DMS 273 (cell line): ENCODE results near the gene PCNT.
"Not testable (repeated sequence)": the region's sequence is repeated elsewhere in the genome, so short reads cannot be mapped to it uniquely, and the experiment has no call there.

Experiments used
- DNase-seq: peaks from one replicate; lab custom pipeline; 2025; ENCODE audit not compliant: unreplicated experiment; lab: John Stamatoyannopoulos, UW

The PCNT gene

GRCh38 chr21:46425041-46425440 is 101.1 kb downstream of the PCNT start:
- DNase-seq = no peak

DNA sequence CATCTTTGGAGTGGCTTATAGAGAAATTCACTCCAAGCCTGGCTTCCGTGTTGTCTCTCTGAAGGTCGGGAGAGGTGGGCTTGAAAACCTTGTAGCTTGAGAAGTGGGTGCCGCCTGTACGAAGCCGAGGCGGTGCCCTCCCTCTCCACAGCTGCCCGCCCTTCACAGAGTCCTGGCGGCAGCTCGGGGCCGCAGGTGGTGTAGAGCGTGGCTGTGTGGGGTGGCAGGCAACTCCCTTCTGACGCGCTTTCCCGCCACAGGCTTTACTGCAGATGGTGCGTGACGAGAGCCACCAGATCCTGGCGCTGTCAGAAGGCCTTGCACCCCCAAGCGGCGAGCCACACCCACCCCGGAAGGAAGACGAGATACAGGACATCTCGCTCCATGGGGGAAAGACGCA is 101.6 kb downstream of the PCNT start:
- DNase-seq = no peak

DNA sequence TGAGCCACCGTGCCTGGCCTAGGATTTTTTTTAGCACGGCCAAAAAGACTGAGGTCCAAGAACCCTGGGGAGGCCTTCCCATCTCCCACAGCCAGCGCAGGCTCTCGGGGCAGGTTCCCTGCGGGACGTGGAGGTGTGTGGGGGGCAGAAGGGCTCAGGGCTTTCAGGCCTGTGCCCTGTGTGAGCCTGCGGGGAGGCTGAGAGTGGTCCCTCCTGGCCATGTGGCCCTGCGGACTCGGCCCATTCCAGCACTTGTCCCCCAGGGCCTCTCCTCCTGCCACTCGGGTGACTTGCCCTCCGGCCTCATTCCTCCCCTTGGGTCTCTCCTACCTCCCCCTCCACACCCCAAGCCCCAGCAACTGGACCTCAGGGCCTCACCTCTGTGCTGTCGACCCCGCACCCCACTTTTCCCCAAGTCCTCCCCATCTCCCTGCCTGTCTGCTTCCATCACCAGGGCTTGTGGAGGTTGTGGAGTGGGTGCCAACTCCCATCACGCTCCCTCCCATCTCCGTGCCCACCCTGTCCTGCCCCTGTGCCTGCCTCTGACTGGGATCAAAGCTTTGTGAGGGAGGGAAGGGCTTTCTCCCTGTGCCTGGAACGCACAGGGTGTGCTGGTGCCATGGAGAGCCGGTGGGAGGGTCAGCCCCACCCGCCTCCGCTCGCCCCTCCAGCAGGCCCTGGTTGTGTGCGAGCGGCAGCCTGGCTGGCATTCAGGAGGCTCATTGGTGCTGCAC is 102.5 kb downstream of the PCNT start:
- DNase-seq = no peak

DNA sequence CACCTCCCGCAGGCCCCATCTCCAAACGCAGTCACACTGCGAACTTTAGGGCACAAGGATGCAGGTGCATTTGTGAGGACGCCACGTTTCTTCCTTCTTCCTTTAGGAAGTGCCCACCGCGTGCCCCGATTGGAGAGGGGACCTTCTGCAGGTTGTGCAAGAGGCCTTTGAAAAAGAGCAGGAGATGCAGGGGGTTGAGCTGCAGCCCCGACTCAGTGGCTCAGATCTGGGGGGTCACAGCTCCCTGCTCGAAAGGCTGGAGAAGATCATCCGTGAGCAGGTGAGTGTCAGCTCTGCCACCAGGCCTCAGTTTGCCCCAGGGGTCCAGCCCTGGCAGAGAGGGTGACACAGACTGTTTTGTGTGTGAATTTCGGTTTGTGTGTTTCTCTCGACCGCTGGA is 103.6 kb downstream of the PCNT start:
- DNase-seq = no peak

GRCh38 chr21:46428286-46428685 is 104.3 kb downstream of the PCNT start:
- DNase-seq = no peak

DNA sequence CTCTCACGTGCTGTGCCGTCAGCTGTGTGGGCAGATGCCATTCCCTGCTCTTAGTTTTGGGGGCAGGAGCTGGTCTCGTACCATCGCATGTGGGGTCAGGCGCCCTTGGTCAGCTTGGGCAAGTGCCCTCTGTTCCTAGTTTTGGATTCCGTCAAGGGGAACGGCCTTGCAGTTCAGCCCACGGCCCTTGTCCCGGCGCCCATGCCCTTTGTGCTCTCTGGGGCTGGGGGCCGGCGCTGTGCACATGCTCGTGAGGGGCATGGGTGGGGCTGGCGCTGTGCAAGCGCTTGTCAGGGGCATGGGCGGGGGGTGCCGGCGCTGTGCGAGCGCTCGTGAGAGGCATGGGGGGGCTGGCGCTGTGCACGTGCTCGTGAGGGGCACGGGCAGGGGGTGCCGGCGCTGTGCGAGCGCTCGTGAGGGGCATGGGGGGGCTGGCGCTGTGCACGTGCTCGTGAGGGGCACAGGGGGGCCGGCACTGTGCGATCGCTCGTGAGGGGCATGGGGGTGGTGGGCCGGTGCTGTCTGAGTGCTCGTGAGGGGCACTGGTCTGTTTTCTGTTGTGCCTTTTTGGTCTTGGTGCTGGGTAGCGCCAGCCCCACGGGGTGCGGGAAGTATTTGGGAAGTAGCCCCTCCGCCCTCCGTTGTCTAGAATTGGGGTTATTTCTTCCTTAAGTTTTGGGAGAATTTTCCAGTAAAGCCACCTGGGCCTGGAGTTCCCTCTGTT is 105.2 kb downstream of the PCNT start:
- no peak for DNase-seq

DNA sequence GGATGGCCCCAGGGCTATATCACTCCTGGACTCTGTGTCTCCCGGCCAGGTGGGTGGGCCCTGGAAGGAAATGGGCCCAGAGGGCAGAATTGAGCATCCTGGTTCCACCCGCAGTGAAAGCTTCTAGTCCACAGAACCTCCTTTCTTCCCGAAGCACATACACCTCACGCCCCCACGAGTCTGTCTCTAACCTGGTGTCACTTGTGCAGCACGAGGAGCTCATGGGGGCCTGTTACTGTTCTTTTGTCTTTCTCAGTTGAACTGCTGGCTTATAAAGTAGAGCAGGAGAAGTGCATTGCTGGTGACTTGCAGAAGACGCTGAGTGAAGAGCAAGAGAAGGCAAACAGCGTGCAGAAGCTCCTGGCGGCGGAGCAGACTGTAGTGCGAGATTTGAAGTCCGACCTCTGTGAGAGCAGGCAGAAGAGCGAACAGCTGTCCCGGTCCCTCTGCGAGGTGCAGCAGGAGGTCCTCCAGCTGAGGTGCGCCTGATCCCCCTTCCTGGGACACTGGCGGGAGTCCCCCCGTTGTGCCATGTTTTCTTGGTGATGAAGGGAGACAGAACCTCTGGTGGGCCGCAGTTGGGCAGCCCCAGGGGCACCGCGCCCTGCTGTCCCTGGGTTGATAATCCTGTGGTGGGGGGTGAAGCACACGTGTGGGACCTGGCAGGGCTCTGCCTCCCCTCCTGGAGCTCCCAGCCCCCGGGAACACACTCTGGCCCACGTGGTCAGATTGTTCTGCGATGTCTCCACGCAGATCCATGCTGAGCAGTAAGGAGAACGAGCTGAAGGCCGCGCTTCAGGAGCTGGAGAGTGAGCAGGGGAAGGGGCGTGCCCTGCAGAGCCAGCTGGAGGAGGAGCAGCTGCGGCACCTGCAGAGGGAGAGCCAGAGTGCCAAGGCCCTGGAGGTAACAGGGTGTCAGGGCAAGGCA is 106.1 kb downstream of the PCNT start:
- DNase-seq = no peak

DNA sequence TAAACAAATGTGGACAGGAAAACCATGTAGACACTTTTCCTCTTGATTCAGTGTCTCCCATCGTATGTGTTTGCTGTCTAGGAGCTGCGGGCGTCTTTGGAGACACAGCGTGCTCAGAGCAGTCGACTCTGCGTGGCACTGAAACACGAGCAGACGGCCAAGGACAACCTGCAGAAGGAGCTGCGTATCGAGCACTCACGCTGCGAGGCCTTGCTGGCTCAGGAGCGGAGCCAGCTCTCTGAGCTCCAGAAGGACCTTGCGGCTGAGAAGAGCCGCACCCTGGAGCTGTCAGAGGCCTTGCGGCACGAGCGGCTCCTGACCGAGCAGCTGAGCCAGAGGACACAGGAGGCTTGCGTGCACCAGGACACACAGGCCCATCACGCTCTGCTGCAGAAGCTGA is 107.5 kb downstream of the PCNT start:
- no peak for DNase-seq

DNA sequence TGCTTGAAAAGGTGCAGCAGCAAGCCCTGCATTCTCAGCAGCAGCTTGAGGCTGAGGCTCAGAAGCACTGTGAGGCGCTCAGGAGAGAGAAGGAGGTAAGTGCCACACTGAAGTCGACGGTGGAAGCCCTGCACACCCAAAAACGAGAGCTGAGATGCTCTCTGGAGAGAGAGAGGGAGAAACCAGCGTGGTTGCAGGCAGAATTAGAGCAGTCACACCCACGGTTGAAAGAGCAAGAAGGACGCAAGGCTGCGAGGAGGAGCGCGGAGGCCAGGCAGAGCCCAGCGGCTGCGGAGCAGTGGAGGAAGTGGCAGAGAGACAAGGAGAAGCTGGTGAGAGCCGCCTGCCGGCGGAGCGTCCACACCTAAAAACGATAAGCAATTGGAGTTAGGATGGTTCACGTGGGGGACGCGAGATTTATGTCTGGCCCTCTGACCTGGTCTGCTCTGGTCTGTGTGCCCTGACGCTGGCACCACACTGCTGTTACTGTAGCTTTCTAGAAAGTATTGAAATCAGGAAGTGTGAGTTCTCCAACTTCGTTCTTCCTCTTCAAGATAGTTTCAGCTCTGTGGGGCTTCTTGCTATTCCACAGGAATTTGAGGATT is 108.0 kb downstream of the PCNT start:
- no peak for DNase-seq

GRCh38 chr21:46433116-46433515 is 109.2 kb downstream of the PCNT start:
- DNase-seq = not testable (repeated sequence)

DNA sequence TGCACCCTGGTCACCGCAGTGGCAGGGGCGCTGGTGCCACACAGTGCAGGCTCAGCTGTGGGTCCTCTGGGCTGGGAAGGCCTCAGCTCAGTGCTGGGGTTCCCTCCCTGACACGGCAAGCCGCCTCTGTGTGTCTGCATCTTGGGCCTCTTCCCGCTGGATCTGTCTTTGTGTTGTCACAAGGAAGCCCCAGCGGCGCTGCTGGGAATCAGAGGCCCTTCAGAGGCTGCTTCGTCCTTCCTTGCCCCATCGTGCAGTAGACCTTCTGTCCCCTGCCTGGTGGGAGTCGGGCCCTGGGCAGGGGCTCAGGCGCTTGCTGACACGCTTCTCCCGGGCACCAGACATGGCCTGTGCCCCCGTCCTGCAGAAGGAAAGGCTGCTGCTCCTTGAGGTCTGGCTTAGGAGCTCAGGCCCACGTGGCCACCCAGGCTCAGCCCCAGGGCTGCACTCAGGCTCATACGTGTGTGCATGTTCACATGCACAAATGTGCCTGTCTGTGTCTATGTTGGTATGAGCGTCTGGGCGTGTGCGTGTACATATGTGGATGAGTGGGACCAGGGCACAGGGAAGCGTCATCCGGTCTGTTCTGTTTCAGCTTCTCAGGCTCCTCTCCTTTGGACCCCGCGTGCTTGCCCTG is 110.5 kb downstream of the PCNT start:
- DNase-seq = no peak

GRCh38 chr21:46435786-46436227 is 111.9 kb downstream of the PCNT start:
- DNase-seq = no peak

DNA sequence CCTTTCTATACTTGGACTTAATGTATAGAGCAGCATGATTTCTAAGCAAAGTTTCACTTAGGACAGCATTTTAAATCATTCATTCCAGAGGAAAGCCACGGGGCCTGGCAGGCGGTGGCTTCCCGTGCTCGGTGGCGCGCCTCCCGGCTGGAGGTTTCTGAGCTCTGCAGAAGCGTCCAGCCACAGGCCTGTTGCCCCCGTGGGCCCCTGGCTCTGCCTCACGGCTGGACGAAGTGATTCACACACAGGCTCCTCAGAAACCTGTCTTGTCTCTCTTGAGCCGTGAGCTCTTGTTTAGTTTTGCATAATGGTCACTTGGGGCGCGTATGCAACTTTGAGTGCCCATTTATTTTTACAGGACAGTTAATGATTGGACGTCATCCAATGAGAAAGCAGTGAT is 112.7 kb downstream of the PCNT start:
- no peak for DNase-seq

- no peak for DNase-seq
Measured at GRCh38 chr21:46437096-46437498, 113.1 kb downstream of the PCNT start.

- no peak for DNase-seq
Measured at GRCh38 chr21:46437511-46437910, 113.6 kb downstream of the PCNT start.

DNA sequence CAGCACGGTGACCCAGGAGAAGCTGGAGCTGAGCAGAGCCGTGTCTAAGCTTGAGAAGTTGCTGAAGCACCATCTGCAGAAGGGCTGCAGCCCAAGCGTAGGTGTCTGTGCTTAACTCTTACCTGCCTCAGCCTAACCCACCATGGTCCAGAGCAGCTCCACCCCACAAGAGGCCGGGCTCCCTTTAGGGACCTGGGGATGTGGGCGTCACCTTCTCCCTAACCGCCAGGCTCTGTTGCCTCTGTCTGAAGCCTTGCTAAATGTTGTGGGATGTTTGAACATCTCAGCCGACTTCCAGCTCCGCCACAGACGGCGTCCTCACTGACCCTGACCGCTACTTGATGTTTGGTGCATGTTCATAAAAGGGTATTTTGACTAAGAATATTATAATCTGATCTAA is 114.3 kb downstream of the PCNT start:
- DNase-seq = no peak

GRCh38 chr21:46439906-46440305 is 116.0 kb downstream of the PCNT start:
- DNase-seq = no peak

DNA sequence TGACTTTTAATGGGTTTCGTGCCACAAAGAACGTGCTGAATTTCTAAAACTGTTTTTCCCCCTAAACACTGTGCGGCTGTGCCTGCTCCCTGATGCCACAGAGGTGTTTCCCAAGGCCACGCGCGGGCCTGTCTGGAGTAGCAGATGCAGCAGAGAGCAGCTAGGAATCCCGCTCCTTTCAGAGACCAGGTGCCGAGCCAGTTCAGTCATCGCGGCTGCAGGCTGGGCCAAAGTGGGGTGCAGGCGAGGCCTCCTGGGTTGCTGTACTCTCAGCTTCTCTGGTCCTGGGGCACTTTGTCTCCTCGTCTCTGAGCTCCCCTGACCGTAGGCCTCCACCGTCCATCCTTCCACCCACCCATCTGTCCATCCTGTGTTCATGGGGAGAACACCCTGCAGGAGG is 117.4 kb downstream of the PCNT start:
- DNase-seq = no peak

- DNase-seq = no peak
Measured at GRCh38 chr21:46441961-46442498, 118.1 kb downstream of the PCNT start.

DNA sequence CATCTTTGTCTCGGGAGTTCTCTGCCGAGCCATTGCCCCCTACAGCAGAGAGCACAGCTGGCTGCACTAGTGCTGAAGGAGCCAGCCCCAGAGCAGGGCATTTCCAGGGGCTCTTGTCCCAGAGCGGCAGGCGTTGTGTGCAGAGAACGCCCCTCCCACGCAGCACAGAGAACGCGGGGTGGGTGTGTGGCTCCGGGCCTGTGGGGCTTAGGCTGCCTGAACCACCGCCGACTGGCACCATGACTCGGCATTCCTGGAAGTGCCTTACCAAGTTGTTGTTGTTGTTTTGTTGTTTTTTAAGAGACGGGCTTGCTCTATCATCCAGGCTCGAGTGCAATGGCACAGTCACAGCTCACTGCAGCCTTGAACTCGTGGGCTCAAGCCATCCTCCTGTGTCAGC is 119.0 kb downstream of the PCNT start:
- no peak for DNase-seq
